ENCODE data around the gene PTPRD.

Gene PTPRD

DNA sequence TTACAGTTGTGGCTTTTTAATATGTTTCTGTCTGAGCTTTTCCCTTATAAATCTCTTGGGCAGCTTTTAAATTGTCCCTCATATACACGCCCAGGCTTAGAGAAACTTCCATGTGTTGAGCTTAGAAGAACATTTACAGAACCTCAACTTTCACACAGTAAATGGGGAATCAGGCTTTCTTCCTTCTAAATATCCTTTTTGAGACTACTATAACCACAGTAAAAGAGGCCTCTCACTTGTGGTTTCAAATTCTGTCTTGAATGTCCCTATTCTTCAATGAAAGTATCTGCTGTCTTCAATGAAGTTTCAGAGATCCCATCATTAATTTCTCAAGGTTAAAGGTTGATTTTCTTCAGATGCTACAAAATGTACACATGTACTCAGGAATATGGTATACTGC lies 2224.7 kb downstream of the PTPRD start:
- no peak for DNase-seq

DNA sequence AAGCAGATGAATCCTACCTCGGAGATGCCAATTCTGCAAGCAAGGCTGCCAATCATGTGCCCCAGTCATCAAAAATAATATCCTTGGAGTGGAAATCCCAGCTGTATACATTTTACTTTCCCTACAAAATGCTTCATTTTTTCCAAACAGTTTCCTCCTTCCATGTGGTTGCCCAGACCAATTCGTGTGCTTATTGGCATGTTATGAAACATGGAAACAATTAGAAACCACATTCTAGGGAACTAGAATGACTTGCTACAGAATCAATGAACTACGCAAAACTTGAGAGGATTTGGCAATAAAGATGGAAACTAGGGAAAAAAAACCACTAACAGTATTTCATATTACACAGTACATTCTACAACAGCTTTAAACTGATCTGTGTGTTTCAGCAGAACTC lies 2228.7 kb downstream of the PTPRD start:
- no peak for DNase-seq

DNA sequence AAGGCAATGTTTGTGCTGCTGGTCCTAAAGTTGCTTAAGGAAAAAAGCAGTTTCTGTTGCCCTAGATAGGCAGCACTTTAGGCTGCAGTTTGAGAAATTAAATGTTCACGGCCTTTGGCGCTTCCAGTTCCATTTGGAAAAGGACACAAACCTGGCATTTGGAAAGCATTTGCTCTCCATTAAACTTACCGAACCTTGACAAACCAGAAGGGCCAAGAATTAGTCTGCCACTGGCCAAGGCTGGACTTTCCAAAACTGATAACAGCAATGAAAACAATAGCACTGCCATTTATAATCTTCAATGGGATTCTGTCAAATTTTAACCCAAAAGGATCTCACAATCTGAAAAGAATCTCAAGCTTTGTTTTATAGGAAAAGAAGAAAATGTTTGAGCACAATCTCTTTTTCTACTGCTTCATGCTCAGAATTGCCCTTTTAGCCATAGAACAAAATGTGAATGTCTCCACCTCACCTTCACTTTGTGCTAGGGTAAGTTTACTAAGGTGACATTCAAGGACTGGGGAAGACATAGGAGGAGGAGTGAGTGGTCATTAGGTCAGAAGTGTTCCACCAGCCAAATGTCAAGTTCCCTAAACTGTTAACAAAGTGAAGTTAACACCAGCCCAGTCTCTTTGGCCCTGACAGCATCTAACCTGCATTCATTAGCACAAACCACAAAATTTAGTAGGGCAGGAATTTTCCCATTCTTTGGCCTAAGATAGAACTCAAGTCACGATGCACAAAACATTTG lies 2229.8 kb downstream of the PTPRD start:
- no peak for DNase-seq

DNA sequence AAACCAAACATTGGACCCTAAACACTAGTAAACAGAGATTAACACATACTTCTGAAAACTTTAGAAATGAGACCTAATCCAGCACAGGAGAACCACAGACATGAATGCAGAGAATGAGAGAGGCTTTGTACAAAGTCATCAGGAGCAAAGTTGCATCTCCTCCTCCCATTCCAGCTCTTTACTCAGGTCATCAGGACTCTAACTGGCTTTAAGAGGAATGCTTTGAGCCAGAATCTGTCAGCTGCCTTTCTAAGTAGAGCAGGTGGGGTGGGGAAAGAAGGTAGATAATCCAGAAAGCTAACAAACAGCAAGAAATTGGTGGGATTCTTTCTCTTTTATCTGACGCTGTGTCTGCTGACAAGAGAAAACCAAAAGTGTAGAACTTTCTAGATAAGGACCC lies 2230.5 kb downstream of the PTPRD start:
- DNase-seq = no peak

DNA sequence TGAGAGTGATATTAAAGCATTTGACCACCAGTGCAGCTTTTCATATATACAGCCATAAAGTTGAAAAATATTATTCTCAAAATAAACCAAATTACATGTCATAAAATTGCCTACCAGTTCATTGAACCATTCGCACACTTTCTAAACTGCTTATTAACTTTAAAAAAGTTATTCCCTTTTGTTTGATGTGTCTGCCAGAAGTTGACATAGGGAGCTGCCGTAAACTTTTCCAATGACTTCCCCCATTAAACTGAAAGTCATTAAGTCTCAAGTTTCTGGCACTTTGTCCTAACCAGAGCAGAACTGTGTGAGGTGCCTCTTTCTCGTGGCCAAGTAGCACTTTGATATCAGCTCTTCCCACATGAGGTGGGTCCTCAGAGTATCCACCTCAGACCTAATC lies 2231.2 kb downstream of the PTPRD start:
- DNase-seq = no peak

DNA sequence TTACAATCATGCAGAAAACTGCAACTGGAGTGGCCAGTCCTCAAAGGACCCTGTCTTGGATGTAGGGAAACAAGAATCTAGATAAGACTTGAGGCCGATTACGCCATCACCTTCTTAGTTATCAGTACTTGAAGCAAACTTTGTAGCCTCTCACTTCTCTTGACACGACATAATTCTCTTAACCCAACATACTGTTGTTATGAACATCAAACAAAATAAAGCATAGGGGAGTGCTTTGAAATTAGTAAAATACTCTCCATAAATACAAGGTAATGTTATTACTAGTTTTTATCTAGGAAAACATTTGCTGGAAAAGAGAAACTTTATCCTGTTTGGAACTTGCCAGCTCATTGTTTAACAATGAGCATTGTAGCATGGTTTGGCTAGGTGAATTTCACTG lies 2238.3 kb downstream of the PTPRD start:
- DNase-seq = no peak

DNA sequence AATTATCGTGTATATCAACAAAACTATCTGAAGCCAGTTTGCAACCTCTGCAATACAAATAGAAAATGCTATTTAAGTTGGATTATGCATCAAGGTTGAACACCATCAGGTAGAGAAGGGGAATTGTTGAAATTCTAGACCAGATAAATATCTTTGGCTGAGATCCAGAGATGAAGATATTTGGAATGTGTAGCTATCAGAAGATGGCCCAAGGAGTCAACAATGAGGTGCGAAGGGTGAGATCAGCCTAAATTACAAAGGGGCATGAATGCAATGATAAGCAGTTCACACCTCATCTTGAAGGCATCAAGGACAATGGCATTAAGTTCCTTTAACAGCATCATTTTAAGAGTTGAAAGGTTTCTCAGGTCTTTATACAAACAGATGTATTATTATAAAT lies 2241.1 kb downstream of the PTPRD start:
- DNase-seq = no peak

DNA sequence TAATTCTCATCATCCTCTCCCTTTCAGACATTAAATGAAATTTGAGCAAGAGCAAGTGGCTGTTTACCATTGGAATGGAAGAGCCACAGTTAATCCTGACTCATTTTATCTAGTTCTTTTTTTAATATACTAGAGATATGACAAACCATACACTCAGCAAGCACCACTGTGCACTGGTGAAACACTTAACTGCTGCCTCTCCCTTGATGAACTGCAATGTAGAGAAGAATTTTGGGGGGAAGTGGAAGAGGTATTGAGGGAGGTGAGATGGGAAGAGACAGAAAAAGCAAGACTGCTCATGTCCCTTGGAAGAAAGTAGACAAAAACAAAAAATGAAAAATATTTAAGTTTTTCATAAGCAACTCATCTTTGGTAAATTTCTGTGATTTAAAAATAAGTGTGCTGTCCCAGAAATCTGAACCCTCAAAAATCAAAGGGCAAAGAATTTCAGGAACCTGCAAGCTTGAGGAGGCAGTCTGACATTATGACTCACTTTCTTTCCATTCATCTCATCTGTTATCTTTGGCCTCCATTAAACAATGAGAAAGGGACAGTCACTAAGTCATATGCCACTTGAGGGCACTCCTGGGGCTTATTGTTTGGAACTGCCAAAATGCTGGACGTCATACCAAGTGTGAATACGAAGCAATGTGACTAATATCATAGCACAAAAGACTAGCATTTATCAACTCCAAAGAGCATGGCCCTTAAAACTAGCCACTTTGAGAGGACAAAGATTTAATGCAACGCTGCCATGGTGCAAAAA lies 2246.5 kb downstream of the PTPRD start:
- peak; percentile 8 for DNase-seq

DNA sequence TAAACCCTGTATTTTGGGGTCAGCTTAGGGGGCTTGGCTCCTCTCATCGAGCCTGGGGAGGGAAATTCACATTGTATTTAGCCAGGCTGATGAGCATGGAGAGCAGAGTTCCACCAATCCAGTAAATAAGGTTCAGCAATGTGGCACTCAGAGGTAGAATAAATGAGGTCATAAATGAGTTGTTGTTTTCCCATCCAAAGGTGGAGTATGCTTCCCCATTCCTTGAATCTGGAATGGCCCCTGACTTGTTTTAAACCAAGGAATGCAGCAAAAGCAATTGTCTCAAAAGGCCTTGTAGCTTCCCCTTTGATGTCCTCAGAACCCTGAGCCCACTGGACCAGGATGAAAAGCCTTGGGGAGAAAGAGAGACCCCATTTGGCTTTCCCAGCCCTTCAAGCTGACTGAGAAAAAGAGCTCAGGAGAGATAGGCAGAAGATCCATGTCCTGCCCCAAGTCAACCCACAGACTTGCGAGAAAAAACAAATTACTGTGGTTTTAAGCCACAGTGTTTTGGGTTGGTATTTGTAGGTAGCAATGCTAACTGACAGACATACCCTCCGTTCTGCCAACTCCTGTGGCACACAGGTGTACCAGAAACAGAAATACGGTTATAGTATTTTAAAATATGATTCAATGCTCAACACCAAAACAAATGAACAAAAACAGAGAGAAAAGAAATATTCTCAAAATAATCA lies 2247.2 kb downstream of the PTPRD start:
- DNase-seq = no peak

DNA sequence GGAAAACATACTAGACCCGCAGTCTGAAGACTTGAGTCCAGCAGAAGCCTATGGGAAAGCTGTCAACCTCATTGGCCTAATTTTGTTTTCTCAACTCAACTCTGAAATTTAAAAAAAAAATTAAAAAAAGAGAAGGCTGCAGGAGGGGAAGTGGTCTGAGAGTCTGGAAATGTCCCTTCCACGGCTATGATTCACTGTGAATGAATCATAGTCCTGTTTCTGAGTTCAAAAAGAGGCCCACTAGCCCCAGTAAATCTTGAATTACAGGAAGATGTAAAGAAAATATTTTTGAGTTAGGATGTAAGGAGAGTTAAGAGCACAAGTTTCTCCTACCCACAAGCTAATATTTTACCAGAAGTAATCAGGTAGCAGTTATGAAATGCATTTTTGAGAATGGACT lies 2247.8 kb downstream of the PTPRD start:
- no peak for DNase-seq

DNA sequence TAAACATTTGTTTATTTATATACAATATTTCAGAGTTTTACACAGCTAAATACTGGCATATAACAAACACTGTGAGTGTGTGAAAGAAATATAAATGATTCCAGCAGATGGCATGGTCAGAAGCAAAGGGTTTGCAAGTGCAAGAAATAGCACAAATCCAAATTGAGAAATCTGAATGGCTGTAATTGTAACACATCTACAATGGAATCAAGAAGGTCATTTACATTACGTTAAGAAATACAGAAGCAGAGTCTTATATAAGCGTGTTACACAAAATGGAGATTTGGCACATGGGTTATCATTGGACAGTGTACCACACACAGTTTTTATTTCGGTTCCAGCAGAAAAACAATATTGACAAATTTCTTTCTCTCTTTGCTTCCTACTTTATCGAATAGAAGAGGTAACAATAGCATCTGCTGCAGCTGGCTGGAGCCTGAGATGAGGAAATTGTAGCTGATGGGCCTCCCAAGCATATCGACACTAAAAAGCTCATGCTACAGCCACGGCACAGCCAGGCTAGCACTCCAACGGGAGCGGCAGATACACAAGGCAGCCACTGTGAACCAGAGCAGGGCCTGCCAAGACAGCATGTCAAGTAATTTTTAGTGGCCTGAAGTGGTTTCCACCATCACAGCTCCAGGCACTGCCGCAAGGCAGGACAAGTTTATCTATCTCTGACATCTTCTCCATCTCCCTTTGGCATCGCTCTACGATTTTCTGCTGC lies 2248.6 kb downstream of the PTPRD start:
- DNase-seq = no peak

DNA sequence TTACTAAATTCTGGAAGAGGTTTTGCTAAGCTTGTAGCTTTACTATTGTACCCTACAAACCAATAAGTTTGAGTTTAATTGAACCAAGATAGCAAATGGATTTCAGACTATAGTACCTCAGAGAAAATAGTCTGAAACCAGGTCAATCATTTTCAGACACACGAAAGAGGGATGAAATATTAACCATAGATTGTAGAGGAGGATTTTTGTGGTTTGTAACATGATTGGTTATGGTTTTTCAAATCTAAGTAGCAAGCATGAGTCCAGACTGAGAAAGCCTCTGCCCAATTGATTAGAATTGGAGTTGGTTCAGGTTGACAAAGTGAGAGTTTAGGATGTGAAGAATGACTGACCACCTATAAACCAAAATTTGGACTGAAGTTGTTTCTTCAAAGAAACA lies 2250.6 kb downstream of the PTPRD start:
- no peak for DNase-seq

DNA sequence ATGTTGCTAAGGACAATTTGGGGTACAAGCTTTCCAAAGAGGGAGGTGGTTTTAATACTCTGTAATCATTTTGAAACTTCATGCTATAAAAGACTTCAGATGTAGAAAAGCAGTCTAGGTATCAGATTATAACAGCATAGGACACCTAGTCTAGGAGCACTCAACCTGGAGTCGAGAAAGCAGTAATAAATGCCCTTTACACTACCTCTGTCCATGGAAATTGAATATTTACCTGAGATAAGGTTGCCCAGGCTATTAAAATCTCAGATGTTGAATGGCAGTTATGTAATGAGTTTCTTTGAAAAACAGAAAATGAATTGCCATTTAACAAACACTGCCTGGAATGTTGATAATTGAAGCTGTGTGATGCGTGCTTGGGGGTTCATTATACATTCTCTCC lies 2251.4 kb downstream of the PTPRD start:
- no peak for DNase-seq

DNA sequence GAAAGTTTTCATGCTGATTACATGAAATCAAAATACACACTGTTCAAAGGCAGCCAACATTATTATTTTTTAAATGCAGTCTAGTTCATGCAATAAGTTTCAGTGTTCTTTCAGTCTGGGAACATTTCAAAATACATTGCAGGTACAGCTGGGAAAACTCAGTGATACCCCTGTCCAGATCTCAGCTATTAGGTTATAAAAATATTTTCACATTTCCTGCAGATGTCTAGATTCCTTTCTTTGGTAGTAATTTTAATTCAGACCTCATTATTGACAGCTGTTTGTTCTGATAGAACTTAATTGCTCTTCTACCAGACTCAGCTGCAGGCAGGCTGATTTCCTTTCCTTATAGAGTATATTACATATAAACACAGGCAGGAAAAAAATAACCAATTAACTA lies 2256.4 kb downstream of the PTPRD start:
- no peak for DNase-seq

DNA sequence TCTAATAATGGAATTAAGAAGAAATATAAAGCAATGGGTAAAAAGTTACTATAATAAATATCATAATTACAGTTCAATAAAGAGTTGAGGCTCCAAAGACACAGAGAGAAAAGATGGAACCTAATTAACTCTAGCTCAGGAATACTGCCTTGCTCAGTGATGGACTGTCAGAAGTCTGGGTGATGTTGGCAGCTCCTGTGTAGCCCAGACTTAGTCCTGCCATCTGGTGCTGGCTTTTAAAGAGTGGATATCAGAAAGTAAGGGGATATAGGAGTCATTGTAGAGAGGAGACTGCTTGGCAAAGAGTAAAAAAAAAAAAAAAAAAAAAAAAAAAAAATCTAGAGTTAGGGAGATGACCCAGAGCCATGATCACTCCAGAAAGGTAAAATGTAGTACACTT lies 2261.4 kb downstream of the PTPRD start:
- DNase-seq = no peak

DNA sequence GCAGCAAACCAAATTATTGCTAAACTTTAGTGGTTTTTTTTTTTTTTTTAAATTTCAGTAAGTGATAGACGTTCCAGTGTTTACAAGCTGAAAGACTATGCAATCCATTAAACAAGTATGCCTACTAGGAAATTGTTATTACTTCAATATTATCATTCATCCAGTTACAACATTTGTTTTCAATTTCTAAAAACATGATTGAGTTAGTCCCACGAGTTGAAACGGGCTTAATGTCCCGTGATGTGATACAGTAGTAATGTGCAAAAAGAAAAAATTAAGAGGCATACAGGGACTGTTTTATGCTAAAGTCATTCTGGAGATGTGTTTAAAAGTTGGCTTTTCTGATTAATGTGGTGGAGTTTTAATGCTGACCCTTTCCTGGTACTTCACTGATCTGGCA lies 2262.9 kb downstream of the PTPRD start:
- DNase-seq = no peak

DNA sequence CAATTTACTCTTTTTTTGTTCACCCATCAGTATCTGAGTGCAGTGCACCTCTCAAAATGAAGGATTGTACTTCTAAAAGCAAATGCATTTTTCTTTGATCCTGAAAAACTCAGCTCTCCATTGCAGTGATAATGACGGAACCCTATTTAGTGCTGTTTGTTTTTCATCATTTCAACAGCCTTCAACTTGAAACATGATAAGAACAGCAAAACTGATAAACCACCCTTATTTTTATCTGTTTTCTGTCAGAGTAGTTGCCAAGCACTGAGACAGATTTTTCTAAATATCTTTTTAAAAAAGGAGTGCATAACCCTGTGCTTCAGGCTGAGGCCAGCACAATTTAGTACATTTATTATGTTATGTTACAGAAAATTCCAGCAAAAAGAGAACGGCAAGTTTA lies 2263.4 kb downstream of the PTPRD start:
- no peak for DNase-seq

DNA sequence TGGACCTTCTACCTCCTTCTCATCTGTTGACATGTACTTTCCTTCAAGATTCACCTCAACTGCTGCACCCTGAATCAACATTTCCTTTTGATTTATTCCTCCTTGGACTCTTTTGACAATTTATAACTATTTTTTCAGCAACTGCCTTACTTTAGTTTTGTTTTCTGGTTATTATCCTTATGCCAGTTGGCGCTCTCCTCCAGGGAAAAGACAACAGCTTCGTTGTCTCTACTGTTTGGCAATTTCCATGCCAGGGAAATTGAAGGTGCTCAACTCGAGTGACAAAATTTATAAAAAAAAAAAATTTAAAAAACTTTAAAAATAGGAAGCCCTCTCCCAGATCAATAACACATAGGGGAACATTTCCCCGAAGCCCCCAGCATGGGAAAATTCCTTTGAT lies 2264.0 kb downstream of the PTPRD start:
- no peak for DNase-seq

DNA sequence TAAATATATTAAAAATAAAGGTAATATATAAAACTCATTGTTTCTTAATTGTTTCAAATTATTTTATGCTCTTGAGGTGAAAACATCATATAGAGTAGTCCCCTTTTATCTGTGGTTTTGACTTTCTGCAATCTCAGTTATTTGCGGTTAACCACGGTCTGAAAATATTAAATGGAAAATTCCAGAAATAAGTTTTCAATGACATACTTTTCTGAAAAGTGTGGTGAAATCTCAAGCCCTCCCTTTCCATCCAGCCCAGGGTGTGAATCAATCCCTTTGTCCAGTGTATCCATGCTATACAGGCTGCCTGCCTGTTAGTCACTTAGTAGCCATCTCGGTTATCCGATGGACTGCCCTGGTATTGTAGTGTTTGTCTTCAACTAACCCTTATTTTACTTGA lies 2266.5 kb downstream of the PTPRD start:
- no peak for DNase-seq

DNA sequence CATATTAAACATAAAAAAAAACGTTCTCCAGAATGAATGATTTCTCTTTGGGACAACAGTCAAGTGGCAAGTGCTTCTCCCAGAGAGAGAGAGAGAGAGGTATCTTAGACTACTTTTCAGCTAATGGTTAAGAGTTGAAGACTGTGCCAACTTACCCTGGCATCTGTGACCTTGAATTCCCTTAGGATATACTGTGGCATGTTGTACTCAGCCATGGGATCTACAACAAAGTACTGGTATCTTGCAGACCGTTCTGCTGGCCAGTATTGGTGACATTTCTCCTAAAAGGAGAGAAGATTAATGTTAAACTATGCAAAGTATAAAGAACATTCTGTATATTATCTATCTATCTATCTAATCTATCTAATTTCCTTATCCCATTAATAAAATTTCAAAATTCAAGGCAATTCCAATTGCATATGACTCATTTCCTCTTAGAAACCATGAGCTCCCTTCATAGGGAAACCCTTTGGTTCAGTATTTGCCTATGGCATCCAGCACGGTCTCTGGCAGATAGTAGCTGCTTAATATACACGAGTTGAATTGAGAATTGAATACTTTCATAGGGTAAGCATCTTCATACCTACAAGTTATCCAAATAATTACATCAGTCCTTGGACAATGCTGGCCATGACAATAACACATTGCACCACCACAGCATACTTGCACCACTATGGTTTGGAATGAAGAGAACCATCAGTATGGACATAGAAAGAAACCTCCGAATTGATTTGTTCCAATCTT lies 2273.9 kb downstream of the PTPRD start:
- DNase-seq = no peak

DNA sequence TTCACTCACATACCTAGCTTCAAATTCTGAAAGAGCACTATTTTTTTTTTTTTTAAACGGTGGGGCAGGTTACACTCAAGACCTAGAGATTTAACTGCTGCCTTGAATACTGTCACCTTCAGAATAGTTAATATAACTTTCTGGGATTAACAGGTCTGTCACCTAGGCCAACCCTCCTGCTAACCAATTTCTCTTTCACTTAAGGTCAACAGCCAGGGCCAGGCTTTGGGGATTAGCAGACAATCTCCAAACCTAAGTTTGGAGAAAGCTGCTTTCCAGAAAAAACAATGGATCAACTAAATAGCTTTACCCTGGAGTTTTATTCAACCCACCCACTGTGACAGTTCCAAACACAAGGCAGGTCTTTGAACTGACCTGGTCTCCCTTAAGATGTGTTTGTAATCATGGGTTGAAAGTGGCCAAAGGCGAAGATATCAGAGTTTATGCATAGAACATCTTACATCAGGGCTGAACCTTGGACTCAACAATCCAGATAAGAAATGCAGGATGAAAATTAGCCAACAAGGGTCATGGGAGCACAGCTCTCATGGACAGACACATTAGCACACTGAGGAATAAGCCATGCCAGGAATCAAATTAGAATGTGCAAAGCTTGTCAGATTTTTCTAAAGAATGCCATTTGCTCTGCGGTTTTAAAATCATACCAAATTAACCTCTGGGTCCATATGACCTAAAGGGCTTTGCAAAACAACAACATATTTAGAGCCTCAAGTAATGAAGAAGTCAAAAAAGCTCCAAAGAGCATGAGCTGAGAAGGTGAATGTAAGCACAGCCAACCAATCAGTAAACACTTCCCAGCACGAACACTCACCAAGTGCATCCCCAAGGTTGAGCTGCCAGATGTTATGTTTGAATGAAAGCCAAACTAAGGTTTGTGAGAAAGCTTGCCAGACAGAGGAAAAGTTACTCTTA lies 2274.7 kb downstream of the PTPRD start:
- DNase-seq = no peak

DNA sequence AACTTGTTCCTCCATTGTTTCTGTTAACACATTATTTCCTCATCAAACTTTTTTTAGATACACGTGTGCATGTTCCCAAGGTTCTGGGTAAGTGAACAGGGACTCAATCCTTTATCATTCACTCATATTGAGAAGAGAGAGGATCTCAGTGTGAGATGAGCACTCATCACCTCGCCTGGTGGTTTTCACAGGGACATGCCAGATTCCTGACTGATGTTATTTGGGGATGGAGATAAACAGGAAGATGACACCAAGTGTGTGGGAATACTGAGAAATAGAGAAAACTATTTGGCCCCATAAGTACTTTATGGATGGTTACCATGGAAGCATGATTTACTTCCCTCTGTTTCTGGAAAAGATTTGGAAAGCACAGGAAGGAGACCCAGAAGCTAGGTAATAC lies 2279.9 kb downstream of the PTPRD start:
- DNase-seq = no peak
